Chondrocyte (in vitro differentiated cells): ENCODE results near the gene MMADHC. TPM values are rescaled to one million over a fixed set of nuclear protein-coding genes. Genes with fewer than 3 reads are reported as not detected.

Experiments used
- DNase-seq: peaks from one replicate; pipeline ENCODE4 v3.0.0; 2021; ENCODE audit warnings: mixed read lengths, low spot score
- H3K27ac Mint-ChIP-seq: one replicate; pipeline ENCODE4 v1.8.0; 2021; ENCODE audit warnings: mild to moderate bottlenecking, moderate library complexity, mixed read lengths; ENCODE audit not compliant: unreplicated experiment
- H3K27me3 Mint-ChIP-seq: 2 replicates; pipeline ENCODE4 v1.8.0; 2021; ENCODE audit warnings: low read depth, mixed read lengths
- H3K36me3 Mint-ChIP-seq: 2 replicates; pipeline ENCODE4 v1.8.0; 2021; ENCODE audit warnings: low read depth, mixed read lengths
- H3K4me1 Mint-ChIP-seq: 2 replicates; pipeline ENCODE4 v1.8.0; 2021; ENCODE audit warnings: low read depth, mild to moderate bottlenecking, mixed read lengths
- H3K4me3 Mint-ChIP-seq: one replicate; pipeline ENCODE4 v1.8.0; 2021; ENCODE audit warnings: mild to moderate bottlenecking, moderate library complexity, mixed read lengths; ENCODE audit not compliant: unreplicated experiment
- H3K9me3 Mint-ChIP-seq: 2 replicates; pipeline ENCODE4 v1.8.0; 2021; ENCODE audit warnings: low read depth, mixed read lengths
- CTCF ChIP-seq: fragments of 200-600 bp; sonication (generic); IDR thresholded peaks from 2 replicates; pipeline ENCODE4 v1.5.0; 2021; ENCODE audit warnings: antibody characterized with exemption, mild to moderate bottlenecking, moderate library complexity
- total RNA-seq: library from RNA; stranded (reverse); gene quantifications from 3 replicates; pipeline ENCODE4 v1.2.1, GENCODE V29; 2021

The MMADHC gene
- total RNA-seq, 1 donor from 2014 or later: 95.4 TPM

GRCh38 chr2:149579972-149580882 is 7.3 kb downstream of the MMADHC start:
- Mint-ChIP-seq H3K36me3 (peaks cover 32% of the 10 kb centered on the region), H3K9me3 (no peaks in the 10 kb centered on the region), H3K4me3 (no peak overlapping the region), H3K27ac (peak overlapping the region; percentile 65), H3K27me3 (no peaks in the 10 kb centered on the region), H3K4me1 (peaks cover 65% of the 10 kb centered on the region)
- DNase-seq: no peak
- TF ChIP-seq CTCF: no peak

DNA sequence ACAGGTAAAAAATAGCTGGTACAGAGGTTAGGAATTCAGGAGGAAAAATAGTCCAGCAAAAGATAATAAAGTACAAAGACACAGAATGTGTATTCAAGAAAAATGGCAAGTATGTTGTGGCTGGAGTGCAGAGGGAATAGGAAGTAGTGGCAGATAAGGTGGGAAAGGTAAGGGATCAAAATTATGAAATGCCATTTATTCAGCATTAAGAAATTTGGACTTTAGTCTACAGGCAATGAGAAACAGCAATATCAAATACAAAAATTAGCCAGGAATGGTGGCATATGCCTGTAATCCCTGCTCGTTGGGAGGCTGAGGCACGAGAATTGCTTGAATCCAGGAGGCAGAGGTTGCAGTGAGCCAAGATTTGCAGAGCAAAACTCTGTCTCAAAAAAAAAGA is 10.3 kb downstream of the MMADHC start:
- peaks cover 34% of the 10 kb centered on the region for H3K36me3 Mint-ChIP-seq
- H3K4me3 Mint-ChIP-seq: no peak overlapping the region
- no peaks in the 10 kb centered on the region for H3K9me3 Mint-ChIP-seq

DNA sequence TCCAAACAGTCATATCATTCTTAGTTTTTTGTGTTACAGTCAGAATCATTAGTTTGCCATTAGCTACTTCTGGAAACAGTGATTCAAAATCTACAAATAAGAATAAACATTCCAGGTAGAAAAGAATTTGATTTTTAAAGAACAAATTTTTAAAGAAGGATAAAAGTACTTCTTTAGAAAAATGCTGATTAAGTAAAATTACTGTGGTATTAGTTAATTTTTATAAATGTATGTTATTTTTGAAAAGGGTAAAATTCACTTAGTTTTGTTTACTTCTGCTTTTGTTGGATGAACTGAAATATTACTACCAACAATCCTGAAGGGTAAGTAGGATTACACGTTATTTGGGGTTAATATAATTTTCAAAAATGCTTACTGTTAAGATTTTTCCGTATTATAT is 11.8 kb downstream of the MMADHC start:
- Mint-ChIP-seq H3K4me1 (peaks cover 30% of the 10 kb centered on the region), H3K4me3 (no peak overlapping the region), H3K36me3 (peaks cover 29% of the 10 kb centered on the region), H3K27ac (no peak overlapping the region), H3K9me3 (no peaks in the 10 kb centered on the region), H3K27me3 (no peaks in the 10 kb centered on the region)
- DNase-seq: no peak
- TF ChIP-seq CTCF: no peak

More for the DNA sequence above, 10.3 kb downstream of the MMADHC start:
- Mint-ChIP-seq H3K27ac (no peak overlapping the region), H3K27me3 (no peaks in the 10 kb centered on the region), H3K4me1 (peaks cover 41% of the 10 kb centered on the region)
- no peak for TF ChIP-seq CTCF
- DNase-seq: no peak

GRCh38 chr2:149575277-149575676 is 12.3 kb downstream of the MMADHC start:
- H3K4me3 Mint-ChIP-seq: no peak overlapping the region
- H3K27ac Mint-ChIP-seq: no peak overlapping the region
- no peaks in the 10 kb centered on the region for H3K27me3 Mint-ChIP-seq
- TF ChIP-seq CTCF: no peak
- no peaks in the 10 kb centered on the region for H3K9me3 Mint-ChIP-seq
- DNase-seq: no peak
- peaks cover 25% of the 10 kb centered on the region for H3K4me1 Mint-ChIP-seq
- H3K36me3 Mint-ChIP-seq: peaks cover 26% of the 10 kb centered on the region

DNA sequence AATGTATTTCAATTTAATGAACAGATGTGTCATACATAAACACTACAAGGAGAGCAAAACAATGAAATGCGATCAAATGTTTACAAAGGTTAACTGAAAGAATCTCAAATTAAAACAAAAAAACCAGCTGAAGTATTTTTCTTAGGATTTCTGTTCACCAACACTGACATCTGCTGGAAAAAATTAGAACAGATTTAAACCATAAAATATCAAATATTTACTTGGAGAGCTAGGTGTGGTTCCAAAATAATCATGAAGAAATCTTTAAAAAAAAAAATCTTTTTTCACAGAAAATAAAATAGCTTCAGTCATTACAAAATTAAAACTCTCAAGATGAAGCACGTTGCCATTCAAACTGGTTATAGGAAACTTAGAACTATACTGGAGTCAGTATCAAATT is 13.8 kb downstream of the MMADHC start:
- TF ChIP-seq CTCF: peak; percentile 88
- DNase-seq: no peak
- Mint-ChIP-seq H3K9me3 (no peaks in the 10 kb centered on the region), H3K4me3 (no peak overlapping the region), H3K27ac (no peak overlapping the region), H3K4me1 (peaks cover 18% of the 10 kb centered on the region), H3K27me3 (no peaks in the 10 kb centered on the region), H3K36me3 (peaks cover 30% of the 10 kb centered on the region)
